HCT116 (cell line): ENCODE data around the gene CCDC28B.

Experiments used
- CEBPB ChIP-seq: IDR thresholded peaks from 2 replicates; pipeline ENCODE4 v1.6.1; 2012; ENCODE audit warnings: low read depth
- ELF1 ChIP-seq: IDR thresholded peaks from 2 replicates; pipeline ENCODE4 v1.6.1; 2012; ENCODE audit warnings: low read depth, borderline replicate concordance
- EZH2 ChIP-seq: fragments of 200-600 bp; sonication (generic); IDR thresholded peaks from 2 replicates; pipeline ENCODE4 v1.6.1; 2017; ENCODE audit warnings: antibody characterized with exemption, mixed run types
- JUND ChIP-seq: IDR thresholded peaks from 2 replicates; pipeline ENCODE4 v1.6.1; 2012
- POLR2A ChIP-seq: IDR thresholded peaks from 2 replicates; pipeline ENCODE4 v1.7.0; 2011; ENCODE audit warnings: borderline replicate concordance; ENCODE audit not compliant: insufficient read depth, insufficient read length; ENCODE audit errors: extremely low read depth
- POLR2AphosphoS5 ChIP-seq: IDR thresholded peaks from 2 replicates; pipeline ENCODE4 v1.6.1; 2011; ENCODE audit warnings: mild to moderate bottlenecking, low read depth, low read length, moderate library complexity
- YY1 ChIP-seq: IDR thresholded peaks from 2 replicates; pipeline ENCODE4 v1.6.1; 2011; ENCODE audit warnings: low read length, low read depth, moderate library complexity, mild to moderate bottlenecking; ENCODE audit not compliant: insufficient replicate concordance; ENCODE audit errors: extremely low read depth
- TF ChIP-seq, protein P1 (sequence below), 3 experiments: fragments of 200-600 bp in 1 of 3; sonication (generic) in 1 of 3; IDR thresholded peaks in 2 of 3; conservative IDR thresholded peaks in 1 of 3; 2 replicates each; pipeline ENCODE4 v1.5.1; 2012 to 2017; ENCODE audit warnings: low read depth in 2 of 3, low read length in 2 of 3, antibody characterized with exemption in 1 of 3, borderline replicate concordance in 1 of 3, control low read depth in 1 of 3, mild to moderate bottlenecking in 1 of 3, mixed read lengths in 1 of 3, mixed run types in 1 of 3, moderate library complexity in 1 of 3; ENCODE audit not compliant: insufficient read depth in 1 of 3
- TF ChIP-seq, protein P2 (sequence below): IDR thresholded peaks from 2 replicates; pipeline ENCODE4 v1.6.1; 2012

- TF ChIP-seq, protein P1, sequence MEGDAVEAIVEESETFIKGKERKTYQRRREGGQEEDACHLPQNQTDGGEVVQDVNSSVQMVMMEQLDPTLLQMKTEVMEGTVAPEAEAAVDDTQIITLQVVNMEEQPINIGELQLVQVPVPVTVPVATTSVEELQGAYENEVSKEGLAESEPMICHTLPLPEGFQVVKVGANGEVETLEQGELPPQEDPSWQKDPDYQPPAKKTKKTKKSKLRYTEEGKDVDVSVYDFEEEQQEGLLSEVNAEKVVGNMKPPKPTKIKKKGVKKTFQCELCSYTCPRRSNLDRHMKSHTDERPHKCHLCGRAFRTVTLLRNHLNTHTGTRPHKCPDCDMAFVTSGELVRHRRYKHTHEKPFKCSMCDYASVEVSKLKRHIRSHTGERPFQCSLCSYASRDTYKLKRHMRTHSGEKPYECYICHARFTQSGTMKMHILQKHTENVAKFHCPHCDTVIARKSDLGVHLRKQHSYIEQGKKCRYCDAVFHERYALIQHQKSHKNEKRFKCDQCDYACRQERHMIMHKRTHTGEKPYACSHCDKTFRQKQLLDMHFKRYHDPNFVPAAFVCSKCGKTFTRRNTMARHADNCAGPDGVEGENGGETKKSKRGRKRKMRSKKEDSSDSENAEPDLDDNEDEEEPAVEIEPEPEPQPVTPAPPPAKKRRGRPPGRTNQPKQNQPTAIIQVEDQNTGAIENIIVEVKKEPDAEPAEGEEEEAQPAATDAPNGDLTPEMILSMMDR (IDR thresholded peaks at IDR 0.05 in 2 of 3, conservative IDR thresholded peaks at IDR 0.05 in 1 of 3; ENCODE audit: borderline replicate concordance in 1 of 3, insufficient read depth in 1 of 3, low read depth in 2 of 3, low read length in 2 of 3) = no peak
- TF ChIP-seq ELF1 (no peak), POLR2A (no peak), JUND (no peak), POLR2AphosphoS5 (no peak), YY1 (no peak), CEBPB (no peak), EZH2 (no peak)
- TF ChIP-seq, protein P2, sequence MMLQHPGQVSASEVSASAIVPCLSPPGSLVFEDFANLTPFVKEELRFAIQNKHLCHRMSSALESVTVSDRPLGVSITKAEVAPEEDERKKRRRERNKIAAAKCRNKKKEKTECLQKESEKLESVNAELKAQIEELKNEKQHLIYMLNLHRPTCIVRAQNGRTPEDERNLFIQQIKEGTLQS = no peak
These were observed 700 bp upstream of the CCDC28B start for GRCh38 chr1:32199717-32200072.
